ENCODE data around the gene THSD4. TPM values are rescaled to one million over a fixed set of nuclear protein-coding genes. Genes with fewer than 3 reads are reported as not detected.

The THSD4 gene
- total and polyA plus RNA-seq, 9 of the 15 experiments (the other 6 are each of a cell fraction or from before 2014, with no cell fraction given), result 0.04 TPM; not detected in 5

- Histone ChIP-seq H3K4me1 (replicated peaks in 1 of 2; ENCODE audit: control insufficient read depth in 2 of 2, insufficient read depth in 2 of 2, low read length in 2 of 2) (no peaks in the 10 kb centered on the region), H3K9me3 (replicated peaks; ENCODE audit: control insufficient read depth, insufficient read depth, low read depth, low read length) (no peaks in the 10 kb centered on the region), H3K27ac (ENCODE audit: extremely low read depth, low read depth, low read length) (no peak overlapping the region), H2AFZ (ENCODE audit: low read depth, low read length) (no peak overlapping the region), H3K4me2 (ENCODE audit: insufficient read depth, low read length) (no peak overlapping the region), H3K9ac (ENCODE audit: insufficient read depth in 1 of 2, low read depth in 2 of 2, low read length in 2 of 2) (no peak overlapping the region), H3K79me2 (ENCODE audit: control insufficient read depth, insufficient read depth, low read length) (no peaks in the 10 kb centered on the region), H3K9me1 (ENCODE audit: control insufficient read depth, insufficient read depth, low read length) (no peaks in the 10 kb centered on the region), H3K36me3 (ENCODE audit: control insufficient read depth, insufficient read depth, low read length) (no peaks in the 10 kb centered on the region), H3K27me3 (ENCODE audit: control insufficient read depth in 2 of 2, insufficient read depth in 2 of 2, low read length in 2 of 2) (no peaks in the 10 kb centered on the region), H3K4me3 (no peak overlapping the region), H4K20me1 (replicated peaks; ENCODE audit: control insufficient read depth, insufficient read depth, low read length) (no peaks in the 10 kb centered on the region)
- no TSS peak for BruUV-seq (replicated peaks)
- TF ChIP-seq ZSCAN29 (IDR thresholded peaks at IDR 0.05) (no peak), TSHZ1 (CRISPR knock-in tag; IDR thresholded peaks at IDR 0.05) (no peak), RBM14 (IDR thresholded peaks at IDR 0.05; ENCODE audit: borderline replicate concordance, insufficient read depth, low read depth, low read length) (no peak), CBFA2T2 (conservative IDR thresholded peaks at IDR 0.05) (no peak), GATAD2B (IDR thresholded peaks at IDR 0.05; ENCODE audit: borderline replicate concordance) (no peak), JUNB (CRISPR knock-in tag; conservative IDR thresholded peaks at IDR 0.05) (no peak), ZNF124 (CRISPR knock-in tag; IDR thresholded peaks at IDR 0.05) (no peak), SRSF1 (IDR thresholded peaks at IDR 0.05; ENCODE audit: low read depth, low read length) (no peak), ZNF512 (tag; IDR thresholded peaks at IDR 0.05) (no peak), ZBTB2 (IDR thresholded peaks at IDR 0.05) (no peak), TEAD2 (tag; IDR thresholded peaks at IDR 0.05) (no peak), MCM5 (IDR thresholded peaks at IDR 0.05; ENCODE audit: low read depth) (no peak)
- in situ Hi-C loops (cut with MboI) (no loop called here), intact Hi-C loops (cut with micrococcal nuclease) (no loop called here)
- FAIRE-seq (no peak), ATAC-seq (no peak), DNase-seq (ENCODE audit: extremely low read depth in 1 of 4, low spot score in 3 of 4) (no peak)
- 0% methylated on average over 1 of the region's 1 CpG for WGBS (ENCODE audit: insufficient coverage, low coverage, missing lambda C conversion rate)
- ChIA-PET POLR2A (no interaction called here), CTCF (ENCODE audit: low intra/inter-chr PET ratio) (no interaction called here)
These were observed 25.5 kb upstream of the THSD4 start for GRCh38 chr15:71089801-71090200.
